ENCODE results near the gene NUMBL. TPM values are rescaled to one million over a fixed set of nuclear protein-coding genes. Genes with fewer than 3 reads are reported as not detected.

The NUMBL gene
- total RNA-seq, 1 experiment from 2014 or later = 57.7 TPM

DNA sequence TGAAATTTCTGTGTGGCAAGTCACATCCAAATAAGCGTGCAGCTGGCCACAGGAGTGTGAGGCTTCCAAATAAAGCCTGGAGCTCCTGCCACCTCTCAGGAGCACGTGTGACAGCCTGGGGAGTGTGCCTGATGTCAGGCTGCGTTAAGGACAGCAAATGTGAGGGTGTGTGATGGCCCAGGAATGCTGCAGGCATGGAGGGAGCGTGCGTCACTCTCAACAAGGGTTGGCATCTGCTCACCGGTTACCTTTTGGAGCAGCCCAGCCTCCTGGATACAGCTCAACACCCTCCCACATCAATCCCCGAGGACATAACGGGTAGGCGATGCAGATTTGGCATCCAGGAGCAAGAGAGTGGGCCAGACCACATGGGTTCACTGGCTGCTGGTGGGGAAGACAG lies 19.0 kb downstream of the NUMBL start:
- CTCF ChIA-PET = no interaction called here
- H4K20me1 ChIP-seq (ENCODE audit: insufficient read depth) = no peaks in the 10 kb centered on the region
- 0 out of 2 replicates have a peak, but pooled peaks cover 6% of the 10 kb centered on the region for H3K36me3 ChIP-seq (ENCODE audit: low read depth)
- no peak overlapping the region for H2AFZ ChIP-seq
- peaks cover 7% of the 10 kb centered on the region for H3K4me1 ChIP-seq (replicated peaks; ENCODE audit: insufficient read depth)
- DNase-seq = no peak
- no peak overlapping the region for H3K27ac ChIP-seq
- no peak overlapping the region for H3K4me3 ChIP-seq
- POLR2A ChIA-PET (ENCODE audit: unreplicated experiment) = no interaction called here
- H3K27me3 ChIP-seq (ENCODE audit: insufficient read depth, low read depth) = no peaks in the 10 kb centered on the region
- H3K79me2 ChIP-seq (ENCODE audit: low read depth) = no peaks in the 10 kb centered on the region
- H3F3A ChIP-seq (ENCODE audit: insufficient read depth, low read depth) = peaks cover 3% of the 10 kb centered on the region
- H3K9me2 ChIP-seq (ENCODE audit: insufficient read depth) = no peaks in the 10 kb centered on the region
- no peak for TF ChIP-seq EZH2 (IDR thresholded peaks at IDR 0.05; ENCODE audit: low read depth)
- TF ChIP-seq, protein P1, sequence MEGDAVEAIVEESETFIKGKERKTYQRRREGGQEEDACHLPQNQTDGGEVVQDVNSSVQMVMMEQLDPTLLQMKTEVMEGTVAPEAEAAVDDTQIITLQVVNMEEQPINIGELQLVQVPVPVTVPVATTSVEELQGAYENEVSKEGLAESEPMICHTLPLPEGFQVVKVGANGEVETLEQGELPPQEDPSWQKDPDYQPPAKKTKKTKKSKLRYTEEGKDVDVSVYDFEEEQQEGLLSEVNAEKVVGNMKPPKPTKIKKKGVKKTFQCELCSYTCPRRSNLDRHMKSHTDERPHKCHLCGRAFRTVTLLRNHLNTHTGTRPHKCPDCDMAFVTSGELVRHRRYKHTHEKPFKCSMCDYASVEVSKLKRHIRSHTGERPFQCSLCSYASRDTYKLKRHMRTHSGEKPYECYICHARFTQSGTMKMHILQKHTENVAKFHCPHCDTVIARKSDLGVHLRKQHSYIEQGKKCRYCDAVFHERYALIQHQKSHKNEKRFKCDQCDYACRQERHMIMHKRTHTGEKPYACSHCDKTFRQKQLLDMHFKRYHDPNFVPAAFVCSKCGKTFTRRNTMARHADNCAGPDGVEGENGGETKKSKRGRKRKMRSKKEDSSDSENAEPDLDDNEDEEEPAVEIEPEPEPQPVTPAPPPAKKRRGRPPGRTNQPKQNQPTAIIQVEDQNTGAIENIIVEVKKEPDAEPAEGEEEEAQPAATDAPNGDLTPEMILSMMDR (conservative IDR thresholded peaks at IDR 0.05) = no peak
- intact Hi-C loops (cut with micrococcal nuclease; ENCODE audit: unreplicated experiment) = no loop called here
- H3K9me3 ChIP-seq (ENCODE audit: insufficient read depth, low read depth) = no peaks in the 10 kb centered on the region
- H3K4me2 ChIP-seq = no peak overlapping the region
- BruUV-seq (replicated peaks) = no TSS peak

DNA sequence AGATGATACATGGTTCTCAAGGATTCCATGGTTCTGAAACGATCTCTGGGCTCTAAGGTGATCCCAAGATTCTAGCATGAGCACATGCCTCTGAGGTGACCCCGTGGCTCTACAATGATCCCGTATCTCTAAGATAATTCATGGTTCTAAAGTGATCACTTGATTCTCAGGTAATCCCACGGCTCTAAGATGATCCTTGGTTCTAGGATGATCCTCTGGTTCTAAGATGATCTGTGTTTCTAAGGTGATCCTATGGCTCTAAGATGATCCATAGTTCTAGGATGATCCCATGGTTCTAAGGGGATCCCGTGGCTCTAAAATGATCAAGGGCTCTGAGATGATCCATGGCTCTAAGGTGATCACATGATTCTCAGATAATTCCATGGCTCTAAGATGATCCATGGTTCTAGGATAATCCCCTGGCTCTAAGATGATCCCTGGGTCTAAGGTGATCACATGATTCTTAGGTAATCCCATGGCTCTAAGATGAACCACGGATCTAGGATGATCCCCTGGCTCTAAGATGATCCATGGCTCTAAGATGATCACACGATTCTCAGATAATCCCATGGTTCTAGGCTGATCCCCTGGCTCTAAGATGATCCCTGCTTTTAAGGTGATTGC lies 21.3 kb downstream of the NUMBL start:
- Histone ChIP-seq H3K79me2 (ENCODE audit: low read depth) (no peaks in the 10 kb centered on the region), H3K27ac (no peak overlapping the region), H4K20me1 (ENCODE audit: insufficient read depth) (no peaks in the 10 kb centered on the region), H2AFZ (no peak overlapping the region), H3K36me3 (ENCODE audit: low read depth) (0 out of 2 replicates have a peak, but pooled peaks cover 6% of the 10 kb centered on the region), H3K27me3 (ENCODE audit: insufficient read depth, low read depth) (no peaks in the 10 kb centered on the region), H3K9me2 (ENCODE audit: insufficient read depth) (no peaks in the 10 kb centered on the region), H3K4me1 (replicated peaks; ENCODE audit: insufficient read depth) (peaks cover 28% of the 10 kb centered on the region), H3K4me3 (no peak overlapping the region), H3F3A (ENCODE audit: insufficient read depth, low read depth) (peaks cover 21% of the 10 kb centered on the region), H3K4me2 (no peak overlapping the region), H3K9me3 (ENCODE audit: insufficient read depth, low read depth) (no peaks in the 10 kb centered on the region)
- intact Hi-C loops (cut with micrococcal nuclease; ENCODE audit: unreplicated experiment) = loop anchor here (10.0 kb wide), 1 partner anchor 906 kb away; the partner anchor contains the start of gene CEACAM21
- ChIA-PET CTCF (no interaction called here), POLR2A (ENCODE audit: unreplicated experiment) (no interaction called here)
- TF ChIP-seq EZH2 (IDR thresholded peaks at IDR 0.05; ENCODE audit: low read depth) = no peak
- TF ChIP-seq, protein P1 (conservative IDR thresholded peaks at IDR 0.05) = no peak
- BruUV-seq (replicated peaks) = no TSS peak
- no peak for DNase-seq

DNA sequence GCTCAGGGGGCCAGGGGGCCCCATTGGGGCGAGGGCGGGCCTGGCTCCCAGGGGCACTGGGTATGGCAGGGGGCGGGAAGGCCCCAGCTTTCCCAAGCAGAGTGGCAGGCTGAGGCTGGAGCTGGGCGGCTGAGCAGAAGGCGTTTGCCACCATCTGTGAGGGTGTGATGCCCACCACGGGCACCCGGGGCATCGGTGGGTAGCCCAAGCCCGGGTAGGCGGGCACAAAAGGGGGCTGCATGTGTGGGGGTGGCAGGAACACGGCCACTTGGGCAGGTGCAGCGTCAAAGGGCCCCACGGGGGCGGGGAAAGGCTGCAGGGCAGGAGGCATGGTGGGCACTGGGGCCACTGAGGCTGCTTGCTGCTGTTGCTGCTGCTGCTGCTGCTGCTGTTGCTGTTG lies 22.8 kb downstream of the NUMBL start:
- CTCF ChIA-PET = no interaction called here
- POLR2A ChIA-PET (ENCODE audit: unreplicated experiment) = no interaction called here

More for the DNA sequence above, 22.8 kb downstream of the NUMBL start:
- BruUV-seq (replicated peaks) = no TSS peak
- Histone ChIP-seq H3K79me2 (ENCODE audit: low read depth) (no peaks in the 10 kb centered on the region), H3K4me3 (no peak overlapping the region), H2AFZ (no peak overlapping the region), H4K20me1 (ENCODE audit: insufficient read depth) (no peaks in the 10 kb centered on the region), H3F3A (ENCODE audit: insufficient read depth, low read depth) (peaks cover 26% of the 10 kb centered on the region), H3K4me1 (replicated peaks; ENCODE audit: insufficient read depth) (peaks cover 34% of the 10 kb centered on the region), H3K36me3 (ENCODE audit: low read depth) (0 out of 2 replicates have a peak, but pooled peaks cover 6% of the 10 kb centered on the region), H3K27me3 (ENCODE audit: insufficient read depth, low read depth) (no peaks in the 10 kb centered on the region), H3K4me2 (no peak overlapping the region), H3K9me2 (ENCODE audit: insufficient read depth) (no peaks in the 10 kb centered on the region), H3K9me3 (ENCODE audit: insufficient read depth, low read depth) (no peaks in the 10 kb centered on the region), H3K27ac (no peak overlapping the region)
- intact Hi-C loops (cut with micrococcal nuclease; ENCODE audit: unreplicated experiment) = loop anchor here (10.0 kb wide), 1 partner anchor 907 kb away; the partner anchor contains the start of gene CEACAM21
- TF ChIP-seq EZH2 (IDR thresholded peaks at IDR 0.05; ENCODE audit: low read depth) = no peak
- TF ChIP-seq, protein P1 (conservative IDR thresholded peaks at IDR 0.05) = no peak
- no peak for DNase-seq

Data from PC-9 (cell line).